ENCODE data around the gene TMEM63A. TPM values are rescaled to one million over a fixed set of nuclear protein-coding genes. Genes with fewer than 3 reads are reported as not detected.
A peak's percentile ranks its signal among the peaks of the same experiment; 100 is the strongest.

Gene TMEM63A
- total and polyA plus RNA-seq, 2 of the 13 experiments (the other 11 are each of a cell fraction or from before 2014, with no cell fraction given): 23.9 to 53.3 TPM

DNA sequence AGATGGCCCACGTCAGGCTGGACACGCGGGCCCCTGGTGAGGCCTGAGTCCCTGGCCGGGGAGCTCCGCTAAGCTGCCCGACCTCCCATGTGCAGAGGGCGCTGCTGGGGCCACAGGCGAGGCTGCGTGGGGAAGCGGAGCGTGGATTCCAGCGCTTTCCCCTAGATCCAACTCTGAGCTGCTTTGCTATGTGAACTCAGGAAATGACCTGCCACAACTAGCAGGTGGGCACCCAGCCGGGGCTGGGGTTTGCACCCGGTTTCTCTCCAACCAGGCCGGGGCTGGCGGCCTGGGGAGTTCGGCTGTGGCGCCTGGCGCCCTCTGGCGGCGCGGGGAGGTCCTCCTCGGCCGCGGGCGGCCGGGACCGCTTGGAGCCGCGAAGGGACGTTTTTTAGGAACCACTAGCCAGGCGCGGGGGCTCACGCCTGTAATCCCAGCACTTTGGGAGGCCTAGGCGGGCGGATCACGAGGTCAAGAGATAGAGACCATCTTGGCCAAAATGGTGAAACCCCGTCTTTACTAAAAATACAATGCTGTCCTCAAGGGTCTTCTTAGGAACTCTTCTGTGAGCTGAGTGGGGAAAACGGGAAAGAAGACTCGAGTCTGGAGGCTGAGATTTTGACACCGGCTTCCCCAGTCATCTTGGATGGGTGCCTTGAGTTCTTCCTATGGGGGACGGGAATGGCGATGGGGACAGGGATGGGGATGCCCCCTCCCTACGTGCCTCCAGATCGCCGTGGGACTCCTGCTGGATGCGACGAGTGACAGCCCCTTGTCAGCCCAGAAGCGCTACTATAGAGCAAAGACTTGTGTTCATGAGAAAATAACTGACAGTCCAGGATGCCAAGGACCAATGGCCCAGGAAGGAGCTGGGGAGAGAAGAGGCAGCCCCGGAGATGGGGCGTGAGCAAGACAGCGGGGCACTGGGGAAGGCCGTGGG lies 29.3 kb upstream of the TMEM63A start (continued):
- TF ChIP-seq, protein P1, sequence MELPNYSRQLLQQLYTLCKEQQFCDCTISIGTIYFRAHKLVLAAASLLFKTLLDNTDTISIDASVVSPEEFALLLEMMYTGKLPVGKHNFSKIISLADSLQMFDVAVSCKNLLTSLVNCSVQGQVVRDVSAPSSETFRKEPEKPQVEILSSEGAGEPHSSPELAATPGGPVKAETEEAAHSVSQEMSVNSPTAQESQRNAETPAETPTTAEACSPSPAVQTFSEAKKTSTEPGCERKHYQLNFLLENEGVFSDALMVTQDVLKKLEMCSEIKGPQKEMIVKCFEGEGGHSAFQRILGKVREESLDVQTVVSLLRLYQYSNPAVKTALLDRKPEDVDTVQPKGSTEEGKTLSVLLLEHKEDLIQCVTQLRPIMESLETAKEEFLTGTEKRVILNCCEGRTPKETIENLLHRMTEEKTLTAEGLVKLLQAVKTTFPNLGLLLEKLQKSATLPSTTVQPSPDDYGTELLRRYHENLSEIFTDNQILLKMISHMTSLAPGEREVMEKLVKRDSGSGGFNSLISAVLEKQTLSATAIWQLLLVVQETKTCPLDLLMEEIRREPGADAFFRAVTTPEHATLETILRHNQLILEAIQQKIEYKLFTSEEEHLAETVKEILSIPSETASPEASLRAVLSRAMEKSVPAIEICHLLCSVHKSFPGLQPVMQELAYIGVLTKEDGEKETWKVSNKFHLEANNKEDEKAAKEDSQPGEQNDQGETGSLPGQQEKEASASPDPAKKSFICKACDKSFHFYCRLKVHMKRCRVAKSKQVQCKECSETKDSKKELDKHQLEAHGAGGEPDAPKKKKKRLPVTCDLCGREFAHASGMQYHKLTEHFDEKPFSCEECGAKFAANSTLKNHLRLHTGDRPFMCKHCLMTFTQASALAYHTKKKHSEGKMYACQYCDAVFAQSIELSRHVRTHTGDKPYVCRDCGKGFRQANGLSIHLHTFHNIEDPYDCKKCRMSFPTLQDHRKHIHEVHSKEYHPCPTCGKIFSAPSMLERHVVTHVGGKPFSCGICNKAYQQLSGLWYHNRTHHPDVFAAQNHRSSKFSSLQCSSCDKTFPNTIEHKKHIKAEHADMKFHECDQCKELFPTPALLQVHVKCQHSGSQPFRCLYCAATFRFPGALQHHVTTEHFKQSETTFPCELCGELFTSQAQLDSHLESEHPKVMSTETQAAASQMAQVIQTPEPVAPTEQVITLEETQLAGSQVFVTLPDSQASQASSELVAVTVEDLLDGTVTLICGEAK (IDR thresholded peaks at IDR 0.05): no peak
- TF ChIP-seq, protein P1 (CRISPR knock-in tag; IDR thresholded peaks at IDR 0.05): 0 out of 2 replicates have a peak, but pooled peaks have one; percentile 25
- TF ChIP-seq ZNF674 (CRISPR knock-in tag; IDR thresholded peaks at IDR 0.05; ENCODE audit: low read depth) (no peak), MEIS2 (CRISPR knock-in tag; IDR thresholded peaks at IDR 0.05) (no peak), ZNF850 (CRISPR knock-in tag; conservative IDR thresholded peaks at IDR 0.05) (no peak), HDAC6 (IDR thresholded peaks at IDR 0.05; ENCODE audit: low read depth, low read length) (no peak), POLR2AphosphoS2 (IDR thresholded peaks at IDR 0.05; ENCODE audit: low read depth, low read length) (no peak), SUZ12 (IDR thresholded peaks at IDR 0.05; ENCODE audit: low read depth, low read length) (no peak), ZNF549 (CRISPR knock-in tag; IDR thresholded peaks at IDR 0.05) (no peak), ZNF746 (CRISPR knock-in tag; IDR thresholded peaks at IDR 0.05) (no peak), ZNF331 (CRISPR knock-in tag; IDR thresholded peaks at IDR 0.05) (no peak), SNAPC2 (CRISPR knock-in tag; IDR thresholded peaks at IDR 0.05) (no peak), ZNF816 (CRISPR knock-in tag; IDR thresholded peaks at IDR 0.05; ENCODE audit: borderline replicate concordance) (no peak), RBFOX2 (IDR thresholded peaks at IDR 0.05; ENCODE audit: low read depth, low read length) (no peak), ZSCAN21 (CRISPR knock-in tag; IDR thresholded peaks at IDR 0.05; ENCODE audit: borderline replicate concordance) (no peak), ZFY (CRISPR knock-in tag; IDR thresholded peaks at IDR 0.05) (peak; percentile 54; the same call in 1 of the 2 replicates), HNRNPUL1 (IDR thresholded peaks at IDR 0.05; ENCODE audit: low read depth, low read length) (no peak)
- TF ChIP-seq, protein P2, sequence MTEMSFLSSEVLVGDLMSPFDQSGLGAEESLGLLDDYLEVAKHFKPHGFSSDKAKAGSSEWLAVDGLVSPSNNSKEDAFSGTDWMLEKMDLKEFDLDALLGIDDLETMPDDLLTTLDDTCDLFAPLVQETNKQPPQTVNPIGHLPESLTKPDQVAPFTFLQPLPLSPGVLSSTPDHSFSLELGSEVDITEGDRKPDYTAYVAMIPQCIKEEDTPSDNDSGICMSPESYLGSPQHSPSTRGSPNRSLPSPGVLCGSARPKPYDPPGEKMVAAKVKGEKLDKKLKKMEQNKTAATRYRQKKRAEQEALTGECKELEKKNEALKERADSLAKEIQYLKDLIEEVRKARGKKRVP (CRISPR knock-in tag; IDR thresholded peaks at IDR 0.05): no peak
- TF ChIP-seq, protein P3, sequence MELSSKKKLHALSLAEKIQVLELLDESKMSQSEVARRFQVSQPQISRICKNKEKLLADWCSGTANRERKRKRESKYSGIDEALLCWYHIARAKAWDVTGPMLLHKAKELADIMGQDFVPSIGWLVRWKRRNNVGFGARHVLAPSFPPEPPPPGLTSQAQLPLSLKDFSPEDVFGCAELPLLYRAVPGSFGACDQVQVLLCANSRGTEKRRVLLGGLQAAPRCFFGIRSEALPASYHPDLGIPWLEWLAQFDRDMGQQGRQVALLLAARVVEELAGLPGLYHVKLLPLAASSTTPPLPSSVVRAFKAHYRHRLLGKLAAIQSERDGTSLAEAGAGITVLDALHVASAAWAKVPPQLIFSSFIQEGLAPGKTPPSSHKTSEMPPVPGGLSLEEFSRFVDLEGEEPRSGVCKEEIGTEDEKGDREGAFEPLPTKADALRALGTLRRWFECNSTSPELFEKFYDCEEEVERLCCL (CRISPR knock-in tag; IDR thresholded peaks at IDR 0.05; ENCODE audit: borderline replicate concordance): no peak

Measured in HepG2 (cell line).